ENCODE data around the gene SIGLEC10.
A peak's percentile ranks its signal among the peaks of the same experiment; 100 is the strongest.

The SIGLEC10 gene

DNA sequence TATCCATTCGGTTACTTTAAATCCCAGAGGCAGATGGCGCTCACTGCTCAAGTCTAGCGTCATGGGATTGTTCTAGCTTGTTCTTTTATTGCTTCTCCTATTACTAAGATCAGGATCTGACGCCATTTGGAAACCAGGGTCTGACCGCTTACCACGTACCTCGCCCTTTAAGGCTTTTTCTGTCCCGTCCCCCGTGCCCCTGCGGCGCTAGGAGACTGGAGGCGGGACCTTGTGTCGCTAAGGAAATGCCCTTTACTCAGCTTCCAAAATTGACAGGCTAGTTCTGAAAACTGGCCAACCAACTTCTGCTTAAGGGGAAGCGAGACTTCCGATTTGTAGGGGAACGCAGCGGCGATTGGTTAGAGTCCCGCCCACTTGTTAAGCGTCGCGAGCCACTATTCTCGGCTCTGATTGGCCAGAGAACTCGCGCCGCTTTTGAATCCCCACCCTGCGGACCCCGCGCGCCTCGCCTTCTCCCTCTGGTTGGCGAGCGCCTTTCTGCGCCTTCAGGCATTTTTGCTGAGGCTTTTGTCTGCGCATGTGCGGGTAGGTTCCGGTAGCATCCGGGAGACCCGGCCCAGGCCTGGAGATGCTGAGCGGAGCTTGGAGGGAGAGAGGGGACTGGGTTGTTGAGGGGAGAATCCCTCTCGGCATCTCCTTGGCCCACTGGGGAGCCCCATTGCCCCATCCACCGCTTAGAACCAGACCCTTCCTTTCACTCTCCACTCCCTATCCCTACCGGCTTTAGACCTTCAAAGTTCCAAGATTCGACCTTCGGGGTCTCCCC is 23.2 kb downstream of the SIGLEC10 start:
- DNase-seq, result peak; percentile 43 to 97 (median 88)

DNA sequence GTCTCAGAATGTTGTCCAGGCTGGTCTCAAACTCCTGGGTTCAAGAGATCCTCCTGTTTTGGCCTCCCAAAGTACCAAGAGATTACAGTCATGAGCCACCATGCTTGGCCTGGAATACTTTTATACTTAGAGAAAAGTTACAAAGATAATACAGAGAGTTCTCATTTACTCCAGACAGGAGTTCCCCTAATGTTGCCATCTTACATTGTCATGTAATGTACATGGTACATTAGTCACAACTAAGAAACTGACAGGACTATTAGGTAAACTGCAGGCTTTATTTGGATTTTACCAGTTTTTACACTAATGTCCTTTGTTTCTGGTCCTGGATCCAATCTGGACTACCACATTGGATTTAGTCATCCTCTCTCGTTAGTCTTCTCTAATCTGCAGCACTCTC is 24.7 kb downstream of the SIGLEC10 start:
- no peak for DNase-seq

DNA sequence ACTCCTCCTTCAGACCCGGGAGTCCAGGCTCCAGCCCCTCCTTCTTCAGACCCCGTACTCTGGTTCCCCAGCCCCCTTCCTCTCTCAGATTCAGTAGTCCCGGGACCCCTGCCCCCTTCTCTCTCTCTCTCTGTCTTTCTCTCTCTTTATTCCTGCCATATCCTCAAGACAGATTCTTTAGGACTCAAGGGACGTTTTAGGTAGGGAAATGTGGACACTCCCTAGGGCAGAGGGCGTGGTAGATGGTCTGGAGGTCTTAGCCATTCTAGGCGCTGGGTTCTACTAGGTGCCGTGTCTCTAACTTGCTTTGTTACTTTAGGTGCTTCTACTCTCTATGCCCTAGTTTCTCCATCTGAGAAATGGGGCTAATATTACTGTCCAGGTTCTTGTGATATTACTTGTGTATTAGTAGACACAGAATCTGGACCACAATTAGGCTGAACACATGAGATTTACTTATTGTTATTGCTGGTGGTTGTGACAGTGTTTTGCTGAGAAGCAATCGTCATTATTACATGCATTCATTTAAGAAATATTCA is 26.3 kb downstream of the SIGLEC10 start:
- DNase-seq, result no peak

DNA sequence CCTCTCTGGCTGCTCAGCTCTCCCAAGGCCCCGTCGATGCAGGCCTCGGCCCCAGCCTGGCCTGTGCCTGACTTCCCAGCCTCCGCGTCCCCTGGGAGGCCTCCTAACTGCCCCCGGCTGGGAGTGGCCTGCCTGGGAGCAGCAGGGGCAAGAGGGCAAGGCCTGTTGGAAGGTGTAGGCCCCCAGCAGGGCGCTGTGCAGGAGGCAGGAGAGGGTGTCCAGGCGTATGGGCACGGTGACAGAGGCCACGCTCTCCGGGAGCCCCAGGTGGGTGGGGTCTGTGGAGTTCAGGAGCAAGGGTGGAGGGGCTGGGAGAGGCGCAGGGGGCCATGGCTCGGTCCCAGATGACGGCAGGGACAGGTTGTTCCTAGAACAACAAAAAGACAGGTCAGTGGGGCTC is 28.3 kb downstream of the SIGLEC10 start:
- DNase-seq, result no peak

DNA sequence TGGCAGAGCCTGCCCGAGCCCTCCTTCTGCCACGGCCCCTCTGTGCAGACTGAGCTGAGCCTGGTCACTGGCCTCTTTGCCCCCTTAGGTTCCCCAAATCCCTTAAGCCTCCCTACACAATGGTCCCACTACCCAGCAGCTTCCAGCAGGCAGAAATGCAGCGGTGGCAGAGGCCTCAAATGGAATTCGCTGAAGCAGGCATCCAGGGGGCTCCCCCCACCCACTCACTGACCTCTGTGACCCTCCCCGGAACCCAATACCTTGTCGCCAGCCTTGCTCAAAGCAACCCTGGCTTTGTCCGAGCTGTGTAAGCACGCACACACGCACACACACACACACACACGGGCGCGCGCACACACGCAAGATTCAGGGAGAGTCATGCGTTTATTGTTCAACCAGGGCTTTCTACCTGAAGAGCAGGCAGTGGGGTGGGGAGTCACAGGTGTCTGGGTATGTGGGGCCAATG is 29.5 kb downstream of the SIGLEC10 start, which contains the start of gene LIM2:
TSS of gene LIM2 (minus strand) at position 51 of the 466 bp plus-strand sequence. CDS start 531 bp downstream, outside the sequence.
- no peak for DNase-seq

DNA sequence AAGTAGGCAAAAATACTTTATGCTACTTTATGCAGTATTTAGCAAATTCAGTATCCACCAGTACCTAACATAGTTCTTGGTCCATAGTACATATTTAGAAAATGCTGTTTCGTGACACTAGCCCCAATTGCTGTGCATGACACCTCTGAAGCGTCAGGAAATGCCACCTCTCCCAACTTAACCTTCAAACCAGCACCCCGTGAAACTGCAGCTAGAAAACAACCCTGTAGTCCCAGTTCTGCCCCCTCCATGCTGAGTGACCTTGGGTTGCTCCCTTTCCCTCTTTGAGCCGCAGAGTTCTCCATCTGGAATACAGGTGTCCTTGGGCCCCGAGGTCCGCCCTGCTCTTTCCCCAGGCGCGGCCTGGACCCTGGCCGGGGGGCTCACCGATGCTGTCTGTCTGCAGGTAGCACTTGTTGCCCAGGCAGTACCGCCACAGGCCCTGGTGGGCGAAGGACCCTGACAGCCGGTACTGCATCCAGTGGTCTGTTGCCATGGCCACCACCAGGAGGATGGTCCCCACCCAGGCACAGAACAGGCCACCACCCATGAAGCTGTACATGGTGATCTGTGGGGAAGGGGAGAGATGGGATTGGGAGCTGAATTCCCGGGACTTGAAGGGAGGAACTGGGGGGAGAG is 30.4 kb downstream of the SIGLEC10 start:
- no peak for DNase-seq

DNA sequence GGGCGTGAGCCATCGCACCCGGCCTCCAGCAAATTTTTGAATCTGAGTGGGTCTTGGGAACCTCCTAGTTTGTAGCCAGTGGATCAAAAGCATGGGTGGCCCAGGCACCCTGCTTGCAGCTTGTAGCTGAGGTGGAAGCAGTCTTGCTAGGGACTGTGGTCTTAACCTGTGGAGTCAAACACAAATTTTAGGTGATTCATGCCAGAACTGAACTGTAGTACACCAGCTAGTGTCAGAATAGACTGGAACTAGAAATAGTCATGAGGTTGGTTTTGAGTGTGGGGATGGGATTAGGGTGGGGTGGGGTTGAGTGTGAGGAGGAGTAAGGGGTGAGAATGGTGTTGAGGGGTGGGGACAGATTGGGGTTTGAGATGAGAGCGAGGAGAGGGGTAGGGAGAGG is 35.4 kb downstream of the SIGLEC10 start:
- no peak for DNase-seq

DNA sequence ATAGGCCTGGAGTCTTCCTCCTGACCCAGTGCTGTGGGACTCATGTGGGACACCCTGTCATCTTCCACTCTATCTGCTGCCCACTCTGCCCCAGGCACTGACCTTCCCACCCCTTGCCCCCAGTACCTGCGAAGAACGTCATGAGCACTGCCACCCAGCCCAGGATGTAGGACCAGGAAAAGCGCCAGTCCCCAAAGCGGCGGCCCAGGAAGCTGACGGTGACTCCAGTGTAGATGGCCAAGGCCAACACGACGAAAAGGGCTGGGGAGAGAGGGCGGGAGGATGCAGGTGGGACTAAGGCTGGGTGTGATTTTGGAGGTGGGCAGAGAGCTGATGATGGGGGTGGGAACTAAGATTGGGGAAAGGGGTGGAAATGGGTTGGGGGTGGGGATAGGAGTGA is 37.1 kb downstream of the SIGLEC10 start:
- no peak for DNase-seq

DNA sequence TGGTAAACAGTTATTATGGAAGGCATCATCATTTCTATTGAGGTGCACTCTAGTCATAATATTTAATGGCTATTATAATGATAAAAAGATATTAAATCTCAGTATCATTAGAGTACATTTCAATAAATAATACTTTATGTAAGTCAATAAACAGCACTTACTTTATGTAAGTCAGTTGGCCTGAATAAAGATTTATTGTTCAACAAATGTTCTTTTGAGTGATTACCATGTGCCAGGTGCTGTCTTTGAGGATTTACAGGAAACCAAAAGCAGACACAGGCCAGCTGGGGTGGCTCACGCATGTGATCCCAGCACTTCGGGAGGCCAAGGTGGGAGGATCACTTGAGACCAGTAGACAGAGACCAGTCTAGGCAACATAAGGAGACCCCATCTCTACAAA is 40.0 kb downstream of the SIGLEC10 start:
- DNase-seq, result no peak

DNA sequence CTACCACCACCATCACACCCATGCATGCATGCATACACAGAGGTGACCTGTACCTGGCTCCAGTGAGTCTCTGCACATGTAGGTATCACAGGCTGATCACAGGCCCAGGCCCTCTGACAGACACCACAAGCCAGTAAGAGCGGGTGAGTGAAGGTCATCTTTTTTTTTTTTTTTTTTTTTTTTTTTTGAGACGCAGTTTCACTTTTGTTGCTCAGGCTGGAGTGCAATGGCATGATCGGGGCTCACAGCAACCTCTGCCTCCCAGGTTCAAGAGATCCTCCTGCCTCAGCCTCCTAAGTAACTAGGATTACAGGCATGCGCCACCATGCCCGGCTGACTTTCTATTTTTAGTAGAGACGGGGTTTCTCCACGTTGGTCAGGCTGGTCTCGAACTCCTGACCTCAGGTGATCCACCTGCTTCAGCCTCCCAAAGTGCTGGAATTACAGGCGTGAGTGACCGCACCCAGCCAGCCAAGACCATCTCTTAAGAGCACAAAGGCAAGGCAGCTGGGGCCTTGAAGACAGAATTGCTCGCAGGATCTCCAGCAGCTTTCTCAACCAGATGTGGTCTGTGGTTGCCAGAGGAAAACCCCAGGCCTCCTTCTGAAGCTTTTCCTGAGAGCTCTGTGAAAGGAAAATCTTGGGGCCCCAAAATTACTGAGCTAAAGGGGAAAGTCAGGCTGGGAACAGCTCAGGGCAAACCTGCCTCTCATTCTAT is 41.8 kb downstream of the SIGLEC10 start:
- DNase-seq, result no peak

DNA sequence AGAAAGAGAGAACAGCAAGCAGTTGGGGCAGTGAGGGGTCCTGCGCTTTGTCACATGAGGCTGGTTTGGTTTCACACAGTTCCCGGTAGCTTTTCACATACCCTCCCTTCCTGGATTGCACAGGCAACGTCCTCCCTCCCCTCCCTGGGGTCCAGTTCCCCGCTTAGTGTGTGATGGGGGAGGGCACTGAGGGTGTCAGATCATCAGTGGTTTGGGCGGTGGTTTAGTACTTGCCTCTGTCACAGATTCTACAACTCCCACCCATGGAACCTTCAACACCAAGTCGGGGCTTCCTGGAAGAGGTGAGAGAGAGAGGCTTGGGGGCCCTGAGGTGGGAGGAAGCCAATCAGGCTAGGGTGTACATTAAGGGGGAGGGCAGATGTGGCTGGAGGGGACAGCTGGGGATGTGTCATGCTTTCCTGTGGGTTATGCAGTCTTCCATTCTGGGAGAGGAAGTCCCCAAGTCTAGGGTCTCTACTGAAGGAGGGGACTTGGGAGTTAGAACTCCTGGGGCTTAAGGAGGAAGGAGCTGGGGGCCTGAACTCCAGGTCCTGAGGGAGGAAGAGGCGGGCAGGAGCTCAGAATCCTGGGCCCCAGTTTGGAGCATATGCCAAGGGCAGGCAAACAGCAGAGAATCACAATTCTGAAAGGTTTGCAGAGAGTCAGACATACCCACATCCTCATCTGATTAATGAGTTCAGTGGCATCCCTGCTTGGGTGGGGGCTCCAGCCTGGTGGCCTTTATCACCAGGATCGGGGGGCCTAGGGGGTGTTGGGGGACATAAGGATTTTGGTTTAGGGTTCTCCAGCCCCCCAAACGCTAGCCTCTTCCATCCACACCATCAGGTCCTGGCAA is 44.6 kb downstream of the SIGLEC10 start, which contains the start of gene NKG7:
TSS of gene NKG7 (minus strand) at position 6 of the 856 bp plus-strand sequence. CDS start 119 bp downstream, outside the sequence.
- no peak for DNase-seq

DNA sequence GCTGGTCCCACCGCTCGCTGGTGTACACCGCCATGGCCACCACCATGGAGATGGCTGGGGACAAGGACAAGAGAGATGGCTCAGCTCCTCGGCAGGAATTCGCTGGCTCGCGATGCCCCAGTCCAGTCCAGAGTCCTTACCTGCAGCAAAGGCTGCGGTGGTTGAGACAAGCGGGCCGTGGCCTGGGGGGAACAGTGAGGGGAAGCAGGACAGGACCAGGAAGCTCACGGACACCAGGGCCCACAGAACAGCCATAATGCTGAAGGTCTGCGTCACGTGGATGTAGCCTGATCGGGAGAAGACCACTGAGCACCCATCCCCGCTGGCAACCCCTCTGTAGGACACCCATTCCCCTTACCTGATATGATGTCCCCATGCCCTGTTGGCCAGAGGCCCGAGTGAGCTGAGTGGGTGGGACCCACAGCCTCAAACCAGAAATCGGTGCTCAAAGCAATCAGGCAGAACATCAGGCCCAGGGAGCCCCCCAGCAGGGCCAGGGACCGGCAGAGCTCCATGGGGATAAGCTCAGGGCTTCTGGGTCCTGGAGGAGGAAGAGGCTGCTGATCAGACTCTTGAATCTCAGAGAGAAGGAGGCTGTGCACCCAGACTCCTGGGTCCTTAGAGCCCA is 45.3 kb downstream of the SIGLEC10 start:
- DNase-seq, result no peak

DNA sequence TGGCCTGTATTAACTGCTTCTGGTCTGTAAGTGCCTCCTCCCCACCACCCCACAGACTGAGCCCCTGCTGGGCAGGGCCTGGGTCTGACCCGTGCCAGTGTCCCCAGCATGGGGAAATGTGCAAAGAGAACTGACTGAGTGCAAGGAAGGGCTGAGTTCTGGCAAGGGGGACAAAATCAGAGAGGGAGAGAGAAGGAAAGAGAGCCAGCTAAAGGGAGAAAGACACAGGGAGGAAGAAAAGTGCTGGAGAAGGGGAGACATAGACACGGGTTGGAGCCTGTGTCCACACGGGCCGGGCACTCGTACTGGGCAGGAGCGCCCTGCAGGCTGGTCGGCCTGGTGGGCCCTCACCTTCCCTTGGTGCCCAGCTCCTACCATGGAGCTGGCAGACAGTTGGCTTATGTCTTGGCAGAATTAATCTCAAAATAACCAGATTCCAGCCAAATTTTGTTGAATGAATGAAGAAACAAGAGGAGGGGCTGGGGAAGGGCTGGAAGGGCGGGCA is 46.2 kb downstream of the SIGLEC10 start:
- no peak for DNase-seq

DNA sequence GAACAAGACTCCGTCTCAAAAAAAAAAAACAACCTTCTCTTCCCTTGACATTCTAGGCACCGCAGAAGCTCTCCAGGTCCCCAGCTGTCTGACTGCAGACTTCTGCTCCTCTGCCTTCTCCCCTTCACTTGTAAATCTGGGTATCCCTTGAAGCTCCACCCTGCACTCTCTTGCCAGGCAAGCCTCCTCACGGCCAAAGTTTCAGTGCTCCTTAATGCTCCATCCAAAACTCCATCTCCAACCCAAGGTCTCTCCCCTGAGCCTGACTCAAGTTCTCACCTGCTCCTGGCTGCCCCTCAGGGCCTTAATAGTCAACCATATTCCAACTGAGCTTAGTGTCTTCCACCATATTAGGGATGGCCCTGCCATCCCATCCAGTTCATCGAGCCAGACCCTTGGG is 47.2 kb downstream of the SIGLEC10 start:
- DNase-seq, result no peak

DNA sequence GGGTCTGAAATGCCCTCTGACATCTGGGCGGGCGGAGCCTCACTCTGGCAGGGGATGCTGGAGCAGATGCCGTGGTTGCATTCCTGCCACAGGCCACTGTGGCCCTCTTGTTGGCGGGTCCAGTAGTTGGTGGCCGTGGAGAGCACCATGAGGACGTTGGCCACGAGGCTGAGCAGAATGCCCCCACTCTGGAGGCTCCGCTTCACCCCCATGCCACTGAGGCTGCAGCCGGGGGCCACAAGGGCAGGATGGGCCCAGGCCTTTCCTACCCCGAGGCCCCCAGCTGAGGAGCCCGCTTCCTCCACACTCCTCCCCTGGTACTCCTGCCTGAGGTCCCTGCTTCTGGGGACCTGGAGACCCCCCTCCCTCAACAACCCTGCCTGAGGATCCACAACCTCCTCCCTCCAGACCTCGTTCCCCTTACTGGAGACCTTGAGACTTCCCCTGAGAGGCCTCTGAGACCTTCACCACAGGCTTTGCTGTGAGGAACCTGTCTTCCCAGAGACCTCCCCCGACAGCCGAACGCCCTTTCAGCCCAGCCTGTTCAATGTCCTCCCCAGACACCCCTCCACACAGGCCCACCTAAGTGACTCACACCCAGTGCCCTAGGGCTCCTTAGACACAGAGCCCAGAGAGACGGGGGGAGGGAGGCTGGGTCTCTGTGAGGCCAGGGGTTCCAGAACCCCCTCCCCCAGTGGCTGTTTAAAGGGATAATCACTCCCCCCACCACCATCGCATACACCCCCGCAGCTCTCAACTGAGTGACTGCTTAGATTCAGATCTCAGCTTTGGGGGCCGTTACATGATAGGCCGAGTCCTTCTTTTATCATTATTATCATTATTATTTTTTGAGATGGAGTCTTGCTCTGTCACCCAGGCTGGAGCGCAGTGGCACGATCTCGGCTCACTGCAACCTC is 48.8 kb downstream of the SIGLEC10 start, which contains the start of gene CLDND2:
TSS of gene CLDND2 (minus strand) at position 638 of the 917 bp plus-strand sequence. CDS start at position 212, 426 bp downstream.
- DNase-seq, result peak in 5 of 58 donors; percentile 27 to 59 (median 54)

DNA sequence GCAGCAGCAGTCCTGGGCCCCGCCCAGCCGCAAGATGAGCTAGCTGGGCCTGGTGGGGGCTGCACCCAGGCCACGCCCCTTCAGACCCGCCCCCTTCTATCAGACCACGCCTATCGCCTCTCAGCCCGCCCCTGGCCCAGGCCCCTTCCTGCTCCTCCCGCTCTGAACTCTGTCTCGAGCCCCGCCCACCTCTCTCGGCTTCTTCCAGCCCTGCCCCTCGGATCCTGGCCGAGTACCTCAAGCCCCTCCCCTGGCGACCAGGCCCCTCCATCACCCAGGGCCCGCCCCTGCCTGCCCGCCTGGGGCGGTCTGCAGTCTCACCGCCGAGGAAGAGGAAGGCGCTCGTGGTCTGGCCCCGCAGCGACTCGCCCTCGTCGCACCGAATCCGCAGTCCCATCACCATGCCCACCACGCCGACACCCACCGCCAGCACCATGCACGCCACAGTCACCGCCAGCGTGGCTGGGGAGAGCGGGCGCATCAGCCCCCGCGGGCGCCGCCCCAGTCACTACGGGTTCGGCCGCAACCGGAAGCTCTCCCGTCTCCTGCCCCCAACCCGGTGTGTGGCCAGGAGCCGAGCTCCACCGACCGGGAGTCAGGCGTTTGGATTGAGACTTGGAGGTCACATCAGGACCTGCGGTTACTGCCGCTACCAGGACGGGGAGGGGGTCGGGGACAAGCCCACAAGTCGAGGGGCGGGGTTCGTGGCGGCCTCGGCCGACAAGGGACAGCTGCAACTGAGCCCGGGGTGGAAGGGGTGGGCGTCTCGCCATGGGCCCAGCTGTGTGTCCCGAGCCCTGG is 49.7 kb downstream of the SIGLEC10 start:
- peak; percentile 40 to 100 (median 98) for DNase-seq

DNA sequence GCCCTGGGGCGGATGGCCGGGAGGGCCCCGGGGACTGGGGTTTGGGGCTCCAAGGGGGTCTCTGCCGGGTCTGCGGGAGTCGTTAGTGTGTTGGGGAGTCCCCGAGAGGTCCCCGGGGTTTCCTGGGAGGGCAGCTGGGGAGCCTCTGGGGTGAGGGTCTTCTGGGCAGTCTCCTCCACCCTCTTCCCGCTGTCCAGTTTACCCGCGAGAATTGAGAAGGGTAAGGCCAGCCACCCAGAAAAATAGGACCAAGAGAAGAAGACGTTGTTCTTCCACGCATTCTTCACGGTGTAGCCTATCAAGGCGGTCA is 50.2 kb downstream of the SIGLEC10 start:
- peak in 4 of 58 donors; percentile 44 to 69 (median 54) for DNase-seq

Data from anterior cingulate cortex (tissue), 58 donors.